Liver (tissue), 9 donors: Measurements from ENCODE around the gene SLC44A2. TPM values are rescaled to one million over a fixed set of nuclear protein-coding genes. Genes with fewer than 3 reads are reported as not detected.

Source experiments
- DNase-seq: peaks from one replicate; pipeline ENCODE4 v3.0.0-alpha.2; 2017; ENCODE audit warnings: low spot score
- H3K27ac ChIP-seq, 2 donors: one replicate each; pipeline ENCODE4 v1.7.0; 2013; ENCODE audit warnings: inconsistent platforms in 2 of 2, low read length in 2 of 2, control low read depth in 1 of 2, low read depth in 1 of 2, mild to moderate bottlenecking in 1 of 2
- H3K27me3 ChIP-seq, 4 donors: one replicate each; pipeline versions ENCODE4 v1.6.1 to v1.7.0; 2013; ENCODE audit warnings: low read length in 3 of 4, inconsistent platforms in 1 of 4, mild to moderate bottlenecking in 1 of 4, moderate library complexity in 1 of 4; ENCODE audit not compliant: control insufficient read depth in 4 of 4, insufficient read depth in 4 of 4
- H3K36me3 ChIP-seq, 4 donors: one replicate each; pipeline versions ENCODE4 v1.6.1 to v1.7.0; 2013; ENCODE audit warnings: low read length in 3 of 4, mild to moderate bottlenecking in 3 of 4, low read depth in 1 of 4, moderate library complexity in 1 of 4; ENCODE audit not compliant: control insufficient read depth in 4 of 4, insufficient read depth in 3 of 4
- H3K4me1 ChIP-seq, 4 donors: one replicate each; pipeline versions ENCODE4 v1.6.1 to v1.7.0; 2013; ENCODE audit warnings: low read length in 3 of 4, mild to moderate bottlenecking in 3 of 4, moderate library complexity in 1 of 4; ENCODE audit not compliant: control insufficient read depth in 4 of 4, insufficient read depth in 4 of 4
- H3K4me3 ChIP-seq, 3 donors: one replicate each; pipeline versions ENCODE4 v1.6.1 to v1.7.0; 2013; ENCODE audit warnings: low read length in 3 of 3, control low read depth in 1 of 3, low read depth in 1 of 3, mild to moderate bottlenecking in 1 of 3
- H3K9ac ChIP-seq, 2 donors: one replicate each; pipeline ENCODE4 v1.7.0; 2013; ENCODE audit warnings: low read length in 2 of 2, mild to moderate bottlenecking in 2 of 2, moderate library complexity in 2 of 2, control low read depth in 1 of 2, low read depth in 1 of 2
- H3K9me3 ChIP-seq, 4 donors: one replicate each; pipeline versions ENCODE4 v1.6.1 to v1.7.0; 2013; ENCODE audit warnings: low read length in 3 of 4; ENCODE audit not compliant: control insufficient read depth in 4 of 4
- ATF3 ChIP-seq: IDR thresholded peaks from 2 replicates; pipeline ENCODE4 v1.6.1; 2016; ENCODE audit warnings: antibody characterized with exemption
- CTCF ChIP-seq: fragments of 150-350 bp; IDR thresholded peaks from 2 replicates; pipeline ENCODE4 v1.5.1; 2017; ENCODE audit warnings: improper control_type of control experiment, low read depth, low read length; ENCODE audit not compliant: missing input control
- EGR1 ChIP-seq, 2 donors: IDR thresholded peaks; 2 replicates each; pipeline ENCODE4 v1.6.1; 2016 to 2018; ENCODE audit warnings: antibody characterized with exemption in 2 of 2, low read depth in 2 of 2
- FOXA1 ChIP-seq: IDR thresholded peaks from 2 replicates; pipeline ENCODE4 v1.6.1; 2016; ENCODE audit warnings: antibody characterized with exemption
- FOXA2 ChIP-seq: IDR thresholded peaks from 2 replicates; pipeline ENCODE4 v1.6.1; 2016; ENCODE audit warnings: antibody characterized with exemption
- GABPA ChIP-seq, 2 donors: IDR thresholded peaks in 1 of 2; conservative IDR thresholded peaks in 1 of 2; 2 replicates each; pipeline ENCODE4 v1.6.1; 2016; ENCODE audit warnings: antibody characterized with exemption in 2 of 2, mild to moderate bottlenecking in 1 of 2, moderate library complexity in 1 of 2
- HNF4A ChIP-seq, 2 donors: conservative IDR thresholded peaks; 2 replicates each; pipeline ENCODE4 v1.6.1; 2016; ENCODE audit warnings: antibody characterized with exemption in 2 of 2, mild to moderate bottlenecking in 2 of 2
- HNF4G ChIP-seq: IDR thresholded peaks from 2 replicates; pipeline ENCODE4 v1.6.1; 2016; ENCODE audit warnings: antibody characterized with exemption
- JUND ChIP-seq, 2 donors: IDR thresholded peaks; 2 replicates each; pipeline ENCODE4 v1.6.1; 2016; ENCODE audit warnings: antibody characterized with exemption in 2 of 2
- MAX ChIP-seq: IDR thresholded peaks from 2 replicates; pipeline ENCODE4 v1.6.1; 2016; ENCODE audit warnings: antibody characterized with exemption
- NR2F2 ChIP-seq: IDR thresholded peaks from 2 replicates; pipeline ENCODE4 v1.6.1; 2016; ENCODE audit warnings: antibody characterized with exemption
- RAD21 ChIP-seq, 2 donors: IDR thresholded peaks; 2 replicates each; pipeline ENCODE4 v1.6.1; 2016; ENCODE audit warnings: antibody characterized with exemption in 2 of 2, mild to moderate bottlenecking in 2 of 2
- REST ChIP-seq: IDR thresholded peaks from 2 replicates; pipeline ENCODE4 v1.6.1; 2016; ENCODE audit warnings: antibody characterized with exemption, mild to moderate bottlenecking
- RXRA ChIP-seq, 2 donors: IDR thresholded peaks; 2 replicates each; pipeline ENCODE4 v1.6.1; 2017 to 2018; ENCODE audit warnings: antibody characterized with exemption in 2 of 2, mild to moderate bottlenecking in 1 of 2
- SP1 ChIP-seq: IDR thresholded peaks from 2 replicates; pipeline ENCODE4 v1.6.1; 2018; ENCODE audit warnings: antibody characterized with exemption, mild to moderate bottlenecking
- TAF1 ChIP-seq: conservative IDR thresholded peaks from 2 replicates; pipeline ENCODE4 v1.6.1; 2016; ENCODE audit warnings: antibody characterized with exemption, mild to moderate bottlenecking
- YY1 ChIP-seq: IDR thresholded peaks from 2 replicates; pipeline ENCODE4 v1.6.1; 2016; ENCODE audit warnings: antibody characterized with exemption, mild to moderate bottlenecking
- ZBTB33 ChIP-seq: IDR thresholded peaks from 2 replicates; pipeline ENCODE4 v1.6.1; 2016; ENCODE audit warnings: antibody characterized with exemption
- WGBS: extraction: QIAGEN DNeasy Blood & Tissue Kit; methylation state at CpG from one replicate; pipeline ENCODE4 v1.1.7; 2013; 5-methylcytosine and 5-hydroxymethylcytosine counted together
- polyA plus RNA-seq, 2 donors: library from polyadenylated mRNA; stranded (reverse) in 1 of 2; unstranded in 1 of 2; fragments of 200-250 nt in 1 of 2; fragments of >200 nt in 1 of 2; fragmentation: Nextera tagmentation in 1 of 2; extraction: Ambion mirVana in 1 of 2; gene quantifications; one replicate each; pipeline versions ENCODE4 v1.2.1 to v1.2.3, GENCODE V29; 2013 to 2015
- total RNA-seq, 2 donors: library from RNA; depleted of rRNA; stranded (reverse); fragments of >200 nt; gene quantifications; one replicate each; pipeline ENCODE4 v1.2.3, GENCODE V29; 2014
- donor health status: healthy.
- donor health status: healthy.
- donor health status: healthy.
- donor health status: healthy.
- donor health status: healthy.

The SLC44A2 gene
- total and polyA plus RNA-seq, 4 donors = 12.0 to 21.6 (median 13.4) TPM

- no peak for DNase-seq
- TF ChIP-seq YY1 (no peak), RAD21 (IDR thresholded peaks at IDR 0.05) (no peak), SP1 (no peak), REST (no peak), ZBTB33 (no peak), NR2F2 (no peak), FOXA2 (no peak), RXRA (IDR thresholded peaks at IDR 0.05) (no peak), MAX (no peak), CTCF (no peak), EGR1 (IDR thresholded peaks at IDR 0.05; ENCODE audit: low read depth in 2 of 2) (no peak), HNF4A (conservative IDR thresholded peaks at IDR 0.05) (no peak), JUND (IDR thresholded peaks at IDR 0.05) (no peak), ATF3 (no peak), FOXA1 (no peak), HNF4G (no peak), GABPA (IDR thresholded peaks at IDR 0.05 in 1 of 2, conservative IDR thresholded peaks at IDR 0.05 in 1 of 2) (no peak), TAF1 (no peak)
- Histone ChIP-seq H3K4me3 (peak overlapping the region; percentile 84 to 95 (median 91)), H3K27me3 (no peaks in the 10 kb centered on the region), H3K36me3 (peaks cover 0 to 2% (median 0%) of the 10 kb centered on the region in 4 donors), H3K9ac (peak overlapping the region; percentile 94 to 98), H3K4me1 (peaks cover 0 to 24% (median 19%) of the 10 kb centered on the region in 4 donors), H3K27ac (peak overlapping the region; percentile 95 to 98), H3K9me3 (no peaks in the 10 kb centered on the region)
- WGBS = 0% methylated on average over 18 of the region's 18 CpGs
Observed at GRCh38 chr19:10653482-10653731, 28.1 kb downstream of the SLC44A2 start.
